Prostate gland (tissue), 2 donors: ENCODE measurements around the gene ATP9A.

Experiments used
- POLR2A ChIP-seq: fragments of 450-650 bp; IDR thresholded peaks from one replicate; pipeline ENCODE4 v1.6.1; 2016; ENCODE audit warnings: antibody characterized with exemption, mild to moderate bottlenecking
- POLR2AphosphoS5 ChIP-seq: sonication (generic); formaldehyde crosslinking; IDR thresholded peaks from one replicate; pipeline ENCODE4 v1.6.1; 2017; ENCODE audit warnings: antibody characterized with exemption
- TF ChIP-seq, protein P1 (sequence below), 4 experiments: fragments of 200-600 bp in 2 of 4; fragments of 450-650 bp in 2 of 4; sonication (generic) in 2 of 4; IDR thresholded peaks; 1 replicate in 3 of 4; 2 replicates in 1 of 4; pipeline ENCODE4 v1.5.1; 2016 to 2019; ENCODE audit warnings: antibody characterized with exemption in 4 of 4, mild to moderate bottlenecking in 2 of 4, moderate library complexity in 2 of 4

DNA sequence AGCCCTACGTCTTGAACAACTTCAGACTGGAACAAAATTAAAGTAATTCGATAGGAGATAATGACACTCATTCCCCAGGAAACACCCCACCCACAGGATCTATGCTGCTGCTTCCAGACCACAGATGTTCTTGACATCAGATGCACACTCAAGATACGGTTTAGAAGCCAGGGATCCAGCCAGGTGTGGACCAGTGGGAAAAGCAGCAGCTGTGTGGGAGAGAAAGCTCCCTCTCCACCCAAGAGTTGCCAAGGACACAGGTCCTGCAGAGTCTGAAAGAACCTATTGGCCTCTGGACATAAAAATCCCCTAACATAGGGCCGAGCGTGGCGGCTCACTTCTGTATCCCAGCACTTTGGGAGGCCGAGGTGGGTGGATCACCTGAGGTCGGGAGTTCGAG lies 133.9 kb downstream of the ATP9A start:
- TF ChIP-seq POLR2A: no peak
- TF ChIP-seq, protein P1, sequence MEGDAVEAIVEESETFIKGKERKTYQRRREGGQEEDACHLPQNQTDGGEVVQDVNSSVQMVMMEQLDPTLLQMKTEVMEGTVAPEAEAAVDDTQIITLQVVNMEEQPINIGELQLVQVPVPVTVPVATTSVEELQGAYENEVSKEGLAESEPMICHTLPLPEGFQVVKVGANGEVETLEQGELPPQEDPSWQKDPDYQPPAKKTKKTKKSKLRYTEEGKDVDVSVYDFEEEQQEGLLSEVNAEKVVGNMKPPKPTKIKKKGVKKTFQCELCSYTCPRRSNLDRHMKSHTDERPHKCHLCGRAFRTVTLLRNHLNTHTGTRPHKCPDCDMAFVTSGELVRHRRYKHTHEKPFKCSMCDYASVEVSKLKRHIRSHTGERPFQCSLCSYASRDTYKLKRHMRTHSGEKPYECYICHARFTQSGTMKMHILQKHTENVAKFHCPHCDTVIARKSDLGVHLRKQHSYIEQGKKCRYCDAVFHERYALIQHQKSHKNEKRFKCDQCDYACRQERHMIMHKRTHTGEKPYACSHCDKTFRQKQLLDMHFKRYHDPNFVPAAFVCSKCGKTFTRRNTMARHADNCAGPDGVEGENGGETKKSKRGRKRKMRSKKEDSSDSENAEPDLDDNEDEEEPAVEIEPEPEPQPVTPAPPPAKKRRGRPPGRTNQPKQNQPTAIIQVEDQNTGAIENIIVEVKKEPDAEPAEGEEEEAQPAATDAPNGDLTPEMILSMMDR (IDR thresholded peaks at IDR 0.05): no peak
- TF ChIP-seq POLR2AphosphoS5: no peak
